ENCODE data around the gene BCAP31. TPM values are rescaled to one million over a fixed set of nuclear protein-coding genes. Genes with fewer than 3 reads are reported as not detected.
"Not testable (repeated sequence)": the region's sequence is repeated elsewhere in the genome, so short reads cannot be mapped to it uniquely, and the experiment has no call there.

BCAP31 gene
- total RNA-seq, 1 experiment from 2014 or later: 522 TPM

DNA sequence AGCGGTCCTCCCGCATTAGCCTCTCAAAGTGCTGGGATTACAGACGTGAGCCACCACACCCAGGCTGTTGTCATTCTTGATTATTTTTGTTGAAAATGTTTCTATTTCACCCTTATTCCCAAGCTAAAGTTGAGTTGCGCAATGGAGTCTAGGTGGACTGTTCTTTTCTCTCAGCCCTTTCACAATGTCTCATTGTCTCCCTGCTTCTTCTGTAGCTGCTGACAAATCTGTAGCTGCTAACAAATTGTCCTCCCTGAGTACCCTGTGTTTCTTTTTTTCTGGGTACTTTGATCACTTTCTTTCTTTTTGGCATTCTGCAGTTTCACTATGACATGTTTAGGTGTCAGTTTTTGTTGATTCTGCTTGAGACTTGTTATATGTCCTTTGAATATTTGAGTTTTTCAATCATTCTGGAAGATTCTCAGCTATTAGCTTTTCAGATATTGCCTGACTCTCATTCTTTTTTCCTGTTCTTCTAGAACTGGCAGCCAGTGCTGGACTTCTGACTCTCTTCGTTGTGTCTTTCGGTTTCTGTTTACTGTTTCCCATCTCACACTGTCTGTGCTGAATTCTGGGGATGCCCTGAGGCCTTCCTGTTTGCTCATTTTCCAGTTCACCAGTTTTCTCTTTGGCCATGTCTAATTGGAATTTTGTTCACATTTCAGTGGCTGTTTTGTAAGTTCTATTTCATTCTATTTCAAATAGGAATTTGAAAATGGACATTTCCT lies 7.1 kb upstream of the BCAP31 start:
- Histone ChIP-seq H3K9me3 (ENCODE audit: insufficient read depth, low read depth) (no peaks in the 10 kb centered on the region), H3K4me3 (peak overlapping the region; percentile 37; the same call in 1 of the 2 replicates), H3K27ac (peak overlapping the region; percentile 95), H3K4me1 (replicated peaks; ENCODE audit: insufficient read depth) (peaks cover 59% of the 10 kb centered on the region), H3K27me3 (ENCODE audit: insufficient read depth, low read depth) (no peaks in the 10 kb centered on the region), H3K79me2 (ENCODE audit: low read depth) (peaks cover 42% of the 10 kb centered on the region), H2AFZ (no peak overlapping the region), H4K20me1 (ENCODE audit: insufficient read depth) (no peaks in the 10 kb centered on the region), H3F3A (ENCODE audit: insufficient read depth, low read depth) (peaks cover 45% of the 10 kb centered on the region), H3K4me2 (peak overlapping the region; percentile 69), H3K9me2 (ENCODE audit: insufficient read depth) (no peaks in the 10 kb centered on the region), H3K36me3 (ENCODE audit: low read depth) (peaks cover 13% of the 10 kb centered on the region; the same call in 1 of the 2 replicates)
- ChIA-PET CTCF (interaction anchor here (0.6 kb wide), 1 partner anchor 18 kb away, joined by 8 read pairs; no protein-coding TSS in a partner anchor), POLR2A (ENCODE audit: unreplicated experiment) (no interaction called here)
- peak in 1 of 2 experiments; percentile 62 for DNase-seq
- TF ChIP-seq EZH2 (IDR thresholded peaks at IDR 0.05; ENCODE audit: low read depth): no peak
- no peak for TF ChIP-seq CTCF (conservative IDR thresholded peaks at IDR 0.05)
- intact Hi-C loops (cut with micrococcal nuclease; ENCODE audit: unreplicated experiment): no loop called here
- no TSS peak for BruUV-seq (replicated peaks)

GRCh38 chrX:153730115-153730514 lies 5.9 kb upstream of the BCAP31 start:
- H3K9me2 ChIP-seq (ENCODE audit: insufficient read depth); H4K20me1 ChIP-seq (ENCODE audit: insufficient read depth); H3K4me2 ChIP-seq; H3K9me3 ChIP-seq (ENCODE audit: insufficient read depth, low read depth); BruUV-seq (replicated peaks); POLR2A ChIA-PET (ENCODE audit: unreplicated experiment); intact Hi-C loops (cut with micrococcal nuclease; ENCODE audit: unreplicated experiment); H3K4me3 ChIP-seq; H3K27me3 ChIP-seq (ENCODE audit: insufficient read depth, low read depth); H2AFZ ChIP-seq; H3K27ac ChIP-seq; DNase-seq; CTCF ChIA-PET: not testable (repeated sequence)
- Histone ChIP-seq H3K4me1 (replicated peaks; ENCODE audit: insufficient read depth) (peaks cover 59% of the 10 kb centered on the region), H3K36me3 (ENCODE audit: low read depth) (peaks cover 13% of the 10 kb centered on the region; the same call in 1 of the 2 replicates), H3F3A (ENCODE audit: insufficient read depth, low read depth) (peaks cover 47% of the 10 kb centered on the region), H3K79me2 (ENCODE audit: low read depth) (peaks cover 52% of the 10 kb centered on the region)

GRCh38 chrX:153728951-153729631 lies 4.9 kb upstream of the BCAP31 start:
- no peak overlapping the region for H3K4me3 ChIP-seq
- peaks cover 59% of the 10 kb centered on the region for H3K4me1 ChIP-seq (replicated peaks; ENCODE audit: insufficient read depth)
- POLR2A ChIA-PET (ENCODE audit: unreplicated experiment): no interaction called here
- CTCF ChIA-PET: interaction anchor here (0.7 kb wide), 1 partner anchor 778 kb away, joined by 3 read pairs; no protein-coding TSS in a partner anchor
- no peaks in the 10 kb centered on the region for H4K20me1 ChIP-seq (ENCODE audit: insufficient read depth)
- H3K27me3 ChIP-seq (ENCODE audit: insufficient read depth, low read depth): no peaks in the 10 kb centered on the region
- H3K36me3 ChIP-seq (ENCODE audit: low read depth): peaks cover 13% of the 10 kb centered on the region; the same call in 1 of the 2 replicates
- no peaks in the 10 kb centered on the region for H3K9me3 ChIP-seq (ENCODE audit: insufficient read depth, low read depth)
- no peak overlapping the region for H3K27ac ChIP-seq
- peaks cover 47% of the 10 kb centered on the region for H3F3A ChIP-seq (ENCODE audit: insufficient read depth, low read depth)
- no peak for DNase-seq
- H2AFZ ChIP-seq: no peak overlapping the region
- intact Hi-C loops (cut with micrococcal nuclease; ENCODE audit: unreplicated experiment): no loop called here
- BruUV-seq (replicated peaks): no TSS peak
- no peaks in the 10 kb centered on the region for H3K9me2 ChIP-seq (ENCODE audit: insufficient read depth)
- H3K4me2 ChIP-seq: no peak overlapping the region
- TF ChIP-seq CTCF (conservative IDR thresholded peaks at IDR 0.05) (no peak), EZH2 (IDR thresholded peaks at IDR 0.05; ENCODE audit: low read depth) (no peak)
- peaks cover 56% of the 10 kb centered on the region for H3K79me2 ChIP-seq (ENCODE audit: low read depth)
